Immature natural killer cell (primary cell): ENCODE data around the gene MYBBP1A. TPM values are rescaled to one million over a fixed set of nuclear protein-coding genes. Genes with fewer than 3 reads are reported as not detected.

Source experiments
- DNase-seq, 3 donors: peaks; one replicate each; pipeline ENCODE4 v3.0.0; 2022; ENCODE audit warnings: mixed read lengths in 1 of 3
- H3K27ac Mint-ChIP-seq, 6 donors: one replicate each; pipeline ENCODE4 v1.8.0; 2020; ENCODE audit warnings: mixed read lengths in 6 of 6, mild to moderate bottlenecking in 5 of 6, inconsistent platforms in 4 of 6, moderate library complexity in 3 of 6
- H3K27me3 Mint-ChIP-seq, 3 donors: one replicate each; pipeline ENCODE4 v1.8.0; 2020 to 2021; ENCODE audit warnings: low read depth in 3 of 3, mild to moderate bottlenecking in 3 of 3, mixed read lengths in 3 of 3, moderate library complexity in 3 of 3, inconsistent platforms in 1 of 3
- H3K36me3 Mint-ChIP-seq, 3 donors: one replicate each; pipeline ENCODE4 v1.8.0; 2020; ENCODE audit warnings: mixed read lengths in 3 of 3, inconsistent platforms in 2 of 3, mild to moderate bottlenecking in 2 of 3
- H3K4me1 Mint-ChIP-seq, 2 donors: one replicate each; pipeline ENCODE4 v1.8.0; 2020; ENCODE audit warnings: inconsistent platforms in 2 of 2, mild to moderate bottlenecking in 2 of 2, mixed read lengths in 2 of 2, moderate library complexity in 1 of 2
- H3K4me3 Mint-ChIP-seq, 5 donors: one replicate each; pipeline ENCODE4 v1.8.0; 2020; ENCODE audit warnings: mild to moderate bottlenecking in 5 of 5, mixed read lengths in 5 of 5, inconsistent platforms in 3 of 5, moderate library complexity in 3 of 5
- H3K9me3 Mint-ChIP-seq, 6 donors: one replicate each; pipeline ENCODE4 v1.8.0; 2020; ENCODE audit warnings: mild to moderate bottlenecking in 6 of 6, mixed read lengths in 6 of 6, inconsistent platforms in 4 of 6, moderate library complexity in 3 of 6
- polyA plus RNA-seq, 3 donors: library from polyadenylated mRNA; unstranded; fragments of 300-500 nt; fragmentation: Illumina TruSeq; gene quantifications; one replicate each; pipeline ENCODE4 v1.2.3, GENCODE V29; 2021

The MYBBP1A gene
- polyA plus RNA-seq, 3 donors from 2014 or later: 3.5 to 21.9 (median 7.2) TPM

DNA sequence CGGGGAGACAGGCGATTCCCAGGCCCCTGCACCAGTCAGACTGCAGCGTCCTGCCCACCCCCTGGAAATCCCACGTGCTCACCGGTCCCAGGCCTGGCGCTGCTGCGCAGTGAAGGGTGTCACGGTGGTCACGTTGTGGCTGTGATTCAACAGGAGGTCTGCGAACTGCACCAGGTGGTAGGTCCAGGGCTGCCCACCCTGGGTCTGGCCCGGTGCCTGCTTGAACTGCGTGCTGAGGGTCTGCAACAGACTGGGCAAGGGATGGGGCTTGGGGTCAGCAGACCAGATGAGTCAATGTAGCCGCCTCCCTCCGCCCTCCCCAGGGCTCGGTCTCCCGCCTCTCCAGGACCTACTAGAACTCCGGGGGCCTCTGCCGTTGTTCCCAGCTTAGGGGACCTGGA is 7.1 kb downstream of the MYBBP1A start:
- no peak for DNase-seq
- H3K4me3 Mint-ChIP-seq: no peak overlapping the region
- no peaks in the 10 kb centered on the region for H3K9me3 Mint-ChIP-seq
- H3K4me1 Mint-ChIP-seq: no peaks in the 10 kb centered on the region
- peaks cover 0 to 15% (median 8%) of the 10 kb centered on the region in 3 donors for H3K36me3 Mint-ChIP-seq
- H3K27me3 Mint-ChIP-seq: peaks cover 0 to 2% (median 0%) of the 10 kb centered on the region in 3 donors
- no peak overlapping the region for H3K27ac Mint-ChIP-seq

DNA sequence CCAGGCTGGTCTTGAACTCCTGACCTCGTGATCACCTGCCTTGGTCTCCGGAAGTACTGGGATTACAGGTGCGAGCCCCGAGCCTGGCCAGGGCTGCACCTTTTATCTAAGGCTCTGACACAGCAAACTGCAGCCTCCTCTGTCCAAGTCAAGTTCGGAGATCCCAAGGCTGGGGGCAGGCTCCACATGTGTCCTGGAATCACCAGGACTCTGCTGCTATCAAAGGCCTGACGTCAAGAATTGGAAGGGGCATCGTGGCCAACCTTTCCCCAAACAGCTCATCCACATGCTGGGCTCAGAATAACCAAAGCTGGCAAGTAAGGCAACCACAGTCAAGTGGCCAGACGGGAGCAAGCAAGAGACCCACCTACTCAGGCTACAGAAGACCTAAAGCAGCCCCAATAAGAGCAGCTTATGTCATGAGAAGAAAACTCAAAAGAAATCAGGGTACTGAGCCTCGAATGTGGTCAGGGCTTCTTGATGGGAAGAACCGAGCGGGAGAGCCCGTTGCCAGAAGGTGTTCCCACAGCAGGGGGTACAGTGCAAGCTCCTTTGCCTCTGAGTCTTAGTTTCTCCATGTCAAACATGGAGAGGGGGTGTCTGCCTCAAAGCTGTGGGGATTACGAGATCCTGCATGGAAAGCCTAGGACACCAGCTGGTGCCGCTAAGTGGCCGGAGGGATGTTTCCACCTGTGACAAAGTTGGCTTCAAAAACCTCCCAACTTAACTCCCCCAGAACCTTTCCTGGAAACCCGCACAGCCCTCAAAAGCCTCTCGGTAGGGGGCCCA is 7.9 kb downstream of the MYBBP1A start:
- no peak overlapping the region for H3K27ac Mint-ChIP-seq
- no peak overlapping the region for H3K4me3 Mint-ChIP-seq
- peaks cover 0 to 2% (median 0%) of the 10 kb centered on the region in 3 donors for H3K27me3 Mint-ChIP-seq
- peaks cover 0 to 15% (median 8%) of the 10 kb centered on the region in 3 donors for H3K36me3 Mint-ChIP-seq
- no peaks in the 10 kb centered on the region for H3K9me3 Mint-ChIP-seq
- H3K4me1 Mint-ChIP-seq: no peaks in the 10 kb centered on the region
- no peak for DNase-seq

DNA sequence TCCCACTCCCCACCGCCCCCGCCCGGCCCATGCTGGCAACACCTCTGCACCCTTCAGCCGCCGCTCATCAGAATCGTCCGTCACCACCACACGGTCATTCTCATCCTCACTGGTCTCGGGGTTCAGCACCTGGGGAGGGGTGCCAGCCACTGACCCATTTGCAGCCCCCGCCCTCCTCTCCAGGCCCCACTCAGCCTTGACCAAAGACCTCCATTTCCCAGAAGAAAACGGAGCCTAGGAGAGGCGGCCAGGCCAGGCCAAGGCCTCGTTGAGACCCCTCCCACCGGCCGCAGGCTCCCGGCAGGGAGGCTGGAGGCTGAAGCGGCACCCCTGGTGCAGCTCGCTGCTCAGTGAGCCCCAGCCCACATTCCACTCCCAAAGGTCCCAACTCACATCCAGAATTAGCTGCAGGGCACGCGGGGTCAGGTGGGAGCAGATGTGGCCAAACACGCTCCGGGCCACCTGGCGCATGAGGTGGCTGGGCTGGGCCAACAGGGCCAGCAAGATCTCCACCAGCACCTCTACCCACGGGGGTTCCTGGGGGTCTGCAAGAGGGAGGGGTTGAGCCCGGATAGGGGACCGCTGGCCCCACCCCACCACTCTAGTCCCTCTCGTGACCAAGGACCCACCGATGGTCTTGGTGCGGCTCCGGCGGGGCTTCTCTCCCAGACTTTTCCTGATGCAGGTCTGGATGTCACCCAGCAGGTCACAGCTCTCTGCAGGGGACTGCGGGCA is 9.8 kb downstream of the MYBBP1A start:
- H3K27ac Mint-ChIP-seq: no peak overlapping the region

DNA sequence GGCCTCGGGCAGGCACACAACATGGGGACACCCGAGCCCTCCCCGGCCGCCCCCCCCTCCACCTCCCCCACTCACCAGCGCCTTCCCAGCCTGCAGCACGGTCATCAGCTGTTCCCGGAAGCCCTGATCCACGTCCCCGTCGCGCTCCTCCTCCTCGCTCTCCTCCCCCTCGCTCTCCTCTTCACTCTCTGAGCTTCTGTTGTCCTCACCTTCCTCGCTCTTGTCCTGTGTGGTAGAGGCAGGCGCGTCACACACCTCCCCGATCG is 10.3 kb downstream of the MYBBP1A start:
- H3K27ac Mint-ChIP-seq: no peak overlapping the region
- no peaks in the 10 kb centered on the region for H3K9me3 Mint-ChIP-seq
- no peak for DNase-seq
- peaks cover under 1 to 6% (median 4%) of the 10 kb centered on the region in 3 donors for H3K36me3 Mint-ChIP-seq
- peaks cover 0 to 2% (median 0%) of the 10 kb centered on the region in 3 donors for H3K27me3 Mint-ChIP-seq
- H3K4me1 Mint-ChIP-seq: no peaks in the 10 kb centered on the region
- no peak overlapping the region for H3K4me3 Mint-ChIP-seq

More for the DNA sequence above, 9.8 kb downstream of the MYBBP1A start:
- peaks cover 0 to 2% (median 0%) of the 10 kb centered on the region in 3 donors for H3K27me3 Mint-ChIP-seq
- DNase-seq: no peak
- no peak overlapping the region for H3K4me3 Mint-ChIP-seq
- no peaks in the 10 kb centered on the region for H3K9me3 Mint-ChIP-seq
- H3K36me3 Mint-ChIP-seq: peaks cover 0 to 6% (median 4%) of the 10 kb centered on the region in 3 donors
- no peaks in the 10 kb centered on the region for H3K4me1 Mint-ChIP-seq

DNA sequence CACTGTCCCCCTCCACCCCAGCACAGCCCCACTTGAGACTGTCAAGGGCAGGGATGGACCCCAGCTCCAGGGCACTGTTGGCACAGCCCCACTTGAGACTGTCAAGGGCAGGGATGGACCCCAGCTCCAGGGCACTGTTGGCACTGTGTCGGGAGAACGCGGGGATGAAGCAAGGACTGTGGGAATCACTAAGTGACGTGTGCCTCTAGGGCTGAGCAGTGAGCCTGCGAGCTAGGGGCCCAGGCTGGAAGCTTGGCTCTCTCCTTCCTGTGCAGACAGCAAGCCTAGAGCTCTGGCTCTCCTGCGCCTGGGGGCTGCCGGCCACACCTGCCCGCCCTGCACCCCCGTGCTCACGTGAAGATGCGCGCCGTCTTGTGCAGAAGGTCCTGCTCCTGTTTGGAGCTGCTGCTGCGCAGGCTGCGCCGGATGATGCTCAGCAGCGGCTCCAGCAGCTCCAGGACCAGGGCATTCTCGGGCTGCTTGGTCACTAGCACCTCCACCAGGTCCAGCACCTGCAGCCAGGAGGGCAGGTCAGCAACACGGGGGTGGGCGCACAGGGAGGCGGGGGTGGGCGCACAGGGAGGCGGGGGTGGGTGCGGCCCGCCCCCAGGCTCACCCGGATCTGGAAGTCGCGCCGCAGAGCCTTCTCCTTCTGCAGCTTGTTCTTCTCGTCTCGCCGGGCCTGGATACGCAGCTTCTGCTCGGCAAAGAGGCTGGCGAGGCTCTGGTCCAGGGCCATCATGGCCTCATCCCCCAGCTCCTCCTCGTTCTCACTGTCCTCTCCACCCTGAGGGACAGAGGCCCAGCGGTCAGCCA is 10.8 kb downstream of the MYBBP1A start:
- Mint-ChIP-seq H3K36me3 (peaks cover 4 to 10% (median 5%) of the 10 kb centered on the region in 3 donors), H3K27me3 (peaks cover 0 to 2% (median 0%) of the 10 kb centered on the region in 3 donors), H3K27ac (no peak overlapping the region), H3K4me1 (no peaks in the 10 kb centered on the region), H3K9me3 (no peaks in the 10 kb centered on the region), H3K4me3 (no peak overlapping the region)
- no peak for DNase-seq

DNA sequence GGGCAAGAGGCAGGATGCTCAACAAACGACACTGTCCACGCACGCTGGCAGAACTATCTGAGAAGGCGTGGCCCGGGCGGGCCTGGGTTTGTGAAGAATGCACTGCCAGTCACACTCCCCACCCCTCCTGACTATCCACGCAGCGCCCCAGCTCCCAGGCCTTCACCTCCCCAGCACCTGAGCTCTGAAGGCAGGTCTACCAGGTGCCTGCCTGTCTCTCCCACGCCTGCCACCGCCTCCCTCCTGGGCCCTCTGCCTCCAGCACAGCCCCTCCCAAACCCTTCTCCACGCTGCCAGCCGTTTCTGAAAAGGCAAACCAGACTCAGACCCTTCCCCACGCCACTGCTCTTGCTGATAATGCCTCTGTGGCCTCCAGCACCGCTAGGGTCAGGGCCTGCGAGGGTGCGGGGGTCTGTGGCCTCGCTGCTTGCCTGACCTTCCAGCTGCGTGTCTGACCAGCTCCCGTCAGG is 11.6 kb downstream of the MYBBP1A start:
- peaks cover 0 to 2% (median 0%) of the 10 kb centered on the region in 3 donors for H3K27me3 Mint-ChIP-seq
- H3K4me3 Mint-ChIP-seq: no peak overlapping the region
- peaks cover 4 to 10% (median 5%) of the 10 kb centered on the region in 3 donors for H3K36me3 Mint-ChIP-seq
- H3K9me3 Mint-ChIP-seq: no peaks in the 10 kb centered on the region
- DNase-seq: no peak
- H3K27ac Mint-ChIP-seq: no peak overlapping the region
- H3K4me1 Mint-ChIP-seq: no peaks in the 10 kb centered on the region

GRCh38 chr17:4542726-4543191 is 12.4 kb downstream of the MYBBP1A start:
- Mint-ChIP-seq H3K9me3 (no peaks in the 10 kb centered on the region), H3K36me3 (peaks cover 4 to 10% (median 5%) of the 10 kb centered on the region in 3 donors), H3K4me3 (no peak overlapping the region), H3K27ac (no peak overlapping the region), H3K4me1 (no peaks in the 10 kb centered on the region), H3K27me3 (peaks cover 0 to 2% (median 0%) of the 10 kb centered on the region in 3 donors)
- DNase-seq: no peak

- no peaks in the 10 kb centered on the region for H3K4me1 Mint-ChIP-seq
- peaks cover 2 to 6% (median 5%) of the 10 kb centered on the region in 3 donors for H3K36me3 Mint-ChIP-seq
- no peak overlapping the region for H3K4me3 Mint-ChIP-seq
- no peak for DNase-seq
- peak overlapping the region in 1 of 6 donors; percentile 67 for H3K27ac Mint-ChIP-seq
- H3K9me3 Mint-ChIP-seq: no peaks in the 10 kb centered on the region
- H3K27me3 Mint-ChIP-seq: peaks cover 0 to 2% (median 0%) of the 10 kb centered on the region in 3 donors
Measured at GRCh38 chr17:4542003-4542725, 13.0 kb downstream of the MYBBP1A start.

DNA sequence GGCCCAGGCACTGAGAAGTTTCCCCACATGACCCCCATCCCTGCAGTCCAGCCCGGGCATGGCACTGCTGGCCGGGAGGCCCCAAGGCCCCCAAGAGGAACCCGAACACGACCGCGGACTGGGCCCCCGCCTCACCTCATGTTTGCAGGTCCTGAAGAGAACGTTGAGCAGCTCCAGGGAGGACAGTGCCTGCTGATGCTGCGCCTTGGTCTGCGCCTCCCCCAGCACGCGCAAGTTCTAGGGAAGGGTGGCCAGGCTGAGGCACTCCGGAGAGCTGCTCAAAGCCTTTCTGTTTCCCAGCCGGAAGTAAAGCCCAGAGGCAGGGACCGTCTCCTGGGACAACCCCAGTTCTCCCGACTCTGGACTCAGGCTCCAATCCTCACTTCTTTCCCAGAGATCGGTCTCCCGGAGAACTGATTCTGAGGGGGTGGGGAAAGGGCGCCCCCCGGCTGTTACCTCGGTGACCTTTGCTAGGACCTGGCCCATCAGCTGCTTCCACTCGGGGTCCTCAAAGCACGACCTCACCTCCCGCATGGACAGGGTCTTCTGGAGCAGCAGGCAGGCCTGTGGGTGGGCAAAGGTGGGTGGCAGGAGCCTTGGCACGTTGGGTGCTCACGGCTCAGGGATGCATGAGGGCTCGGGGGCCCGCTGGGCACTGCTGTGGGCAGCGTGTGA is 13.7 kb downstream of the MYBBP1A start:
- H3K27ac Mint-ChIP-seq: no peak overlapping the region
- no peak overlapping the region for H3K4me3 Mint-ChIP-seq
- no peaks in the 10 kb centered on the region for H3K9me3 Mint-ChIP-seq
- H3K27me3 Mint-ChIP-seq: peaks cover 0 to 2% (median 0%) of the 10 kb centered on the region in 3 donors
- H3K36me3 Mint-ChIP-seq: peaks cover 0 to 5% (median 4%) of the 10 kb centered on the region in 3 donors
- no peak for DNase-seq
- H3K4me1 Mint-ChIP-seq: no peaks in the 10 kb centered on the region

DNA sequence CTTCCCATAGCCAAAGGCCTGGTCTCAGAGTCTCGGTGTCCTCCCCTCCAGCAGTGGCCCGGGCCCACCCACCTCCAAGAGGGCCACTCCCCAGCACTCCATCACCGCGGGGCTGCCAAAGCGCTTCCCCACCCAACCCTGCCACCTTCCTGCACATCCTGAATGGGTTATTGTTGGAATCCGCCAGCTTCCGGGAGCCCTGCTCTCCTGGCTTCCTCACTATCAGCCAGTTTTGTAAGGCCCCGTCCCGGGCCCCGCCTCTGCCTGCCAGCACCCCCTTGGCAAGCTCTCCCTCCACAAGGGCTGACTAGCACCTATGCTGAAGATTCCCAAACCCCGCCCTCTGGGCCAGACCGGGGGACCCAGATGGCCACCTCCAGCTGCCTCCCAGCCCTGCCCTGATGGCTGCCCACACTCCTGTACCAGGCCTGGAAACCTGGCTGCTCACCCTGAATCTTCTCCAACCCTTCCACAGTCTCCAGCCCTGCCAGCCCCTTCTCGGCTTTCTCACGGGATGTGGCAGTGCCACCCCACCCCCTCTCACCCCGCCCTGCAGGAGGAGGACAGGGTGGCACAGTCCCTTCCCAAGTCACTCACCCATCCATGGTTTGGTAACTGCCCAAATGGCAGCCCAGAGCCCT is 14.4 kb downstream of the MYBBP1A start:
- peaks cover 0 to 5% (median 4%) of the 10 kb centered on the region in 3 donors for H3K36me3 Mint-ChIP-seq
- no peaks in the 10 kb centered on the region for H3K9me3 Mint-ChIP-seq
- H3K4me1 Mint-ChIP-seq: no peaks in the 10 kb centered on the region
- peaks cover 0 to 2% (median 0%) of the 10 kb centered on the region in 3 donors for H3K27me3 Mint-ChIP-seq
- no peak overlapping the region for H3K27ac Mint-ChIP-seq
- H3K4me3 Mint-ChIP-seq: no peak overlapping the region
- no peak for DNase-seq

DNA sequence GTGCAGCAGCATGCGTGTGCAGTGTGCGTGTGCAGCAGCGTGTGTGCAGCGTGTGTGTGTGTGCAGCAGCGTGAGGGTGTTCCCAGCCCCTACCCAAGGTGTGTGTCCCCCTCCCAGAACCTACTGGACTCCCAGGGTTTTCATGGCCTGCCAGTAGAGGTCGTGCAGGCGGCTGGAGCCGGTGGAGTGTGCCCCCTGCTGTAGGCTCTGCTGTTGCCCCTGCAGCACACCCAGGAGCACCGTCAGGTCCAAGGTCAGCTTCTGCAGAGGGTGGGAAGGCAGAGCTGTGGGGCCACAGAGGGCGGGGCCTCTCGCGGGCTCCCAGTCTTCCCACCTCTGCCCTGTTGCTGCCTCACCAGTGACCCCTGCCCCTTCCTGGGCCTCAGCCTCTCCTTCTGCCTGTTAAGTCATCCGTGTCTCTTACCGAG is 14.9 kb downstream of the MYBBP1A start:
- Mint-ChIP-seq H3K36me3 (peaks cover 0 to 5% (median 4%) of the 10 kb centered on the region in 3 donors), H3K4me1 (no peaks in the 10 kb centered on the region)

DNA sequence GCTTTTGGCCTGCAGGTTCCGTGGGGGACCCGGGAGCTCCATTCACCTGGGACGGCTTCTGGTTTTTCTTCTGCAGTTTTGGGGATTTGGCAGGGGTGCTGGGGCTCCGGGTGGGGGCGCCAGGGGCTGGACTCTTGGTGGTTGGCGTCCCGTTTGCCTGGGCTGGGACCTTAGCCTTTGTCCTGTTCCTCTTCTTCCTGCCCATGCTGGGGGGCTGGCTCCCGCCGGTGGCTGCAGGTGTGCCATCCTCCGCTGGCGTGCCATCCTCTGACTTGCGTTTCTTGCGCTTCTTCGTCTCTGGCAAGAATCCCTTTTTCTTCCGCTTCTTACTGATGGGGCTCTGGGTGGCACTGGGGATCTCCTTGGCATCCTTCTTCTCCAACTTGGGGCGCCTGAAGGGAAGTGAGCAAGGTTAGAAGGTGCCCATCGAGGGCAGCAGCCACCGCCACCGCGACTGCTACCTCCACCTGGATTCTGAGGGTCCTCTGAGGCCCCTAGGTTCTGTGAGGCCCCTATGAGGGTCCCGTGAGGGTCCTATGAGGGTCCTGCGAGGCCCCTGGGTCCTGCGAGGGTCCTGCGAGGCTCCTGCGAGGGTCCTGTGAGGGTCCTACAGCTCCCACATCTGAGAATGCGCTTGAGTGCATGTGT is 15.5 kb downstream of the MYBBP1A start:
- peaks cover 0 to 5% (median 4%) of the 10 kb centered on the region in 3 donors for H3K36me3 Mint-ChIP-seq
- no peak overlapping the region for H3K27ac Mint-ChIP-seq
- H3K9me3 Mint-ChIP-seq: no peaks in the 10 kb centered on the region
- no peak overlapping the region for H3K4me3 Mint-ChIP-seq
- DNase-seq: no peak
- no peaks in the 10 kb centered on the region for H3K4me1 Mint-ChIP-seq
- H3K27me3 Mint-ChIP-seq: no peaks in the 10 kb centered on the region

More for the DNA sequence above, 14.9 kb downstream of the MYBBP1A start:
- Mint-ChIP-seq H3K9me3 (no peaks in the 10 kb centered on the region), H3K27ac (no peak overlapping the region), H3K27me3 (peaks cover 0 to 2% (median 0%) of the 10 kb centered on the region in 3 donors), H3K4me3 (no peak overlapping the region)
- DNase-seq: no peak
